GM21737 (cell line): ENCODE data around the gene NACA.
A peak's percentile ranks its signal among the peaks of the same experiment; 100 is the strongest.
"Not testable (repeated sequence)": the region's sequence is repeated elsewhere in the genome, so short reads cannot be mapped to it uniquely, and the experiment has no call there.

ENCODE experiments used
- ATAC-seq: cut with Tn5 transposase; IDR thresholded peaks from one replicate; pipeline ENCODE4 v1.9.1; 2021; ENCODE audit warnings: mild to moderate bottlenecking, moderate library complexity; ENCODE audit not compliant: unreplicated experiment

NACA gene

GRCh38 chr12:56725723-56726102 is 614 bp upstream of the NACA start:
- no peak for ATAC-seq

GRCh38 chr12:56724701-56724971 is 463 bp downstream of the NACA start:
- peak; percentile 2 for ATAC-seq

- no peak for ATAC-seq
Observed at GRCh38 chr12:56723889-56724700, 1.0 kb downstream of the NACA start.

- no peak for ATAC-seq
Observed at GRCh38 chr12:56723352-56723751, 1.7 kb downstream of the NACA start.

- no peak for ATAC-seq
Observed at GRCh38 chr12:56722832-56723231, 2.3 kb downstream of the NACA start.

GRCh38 chr12:56721721-56722120 is 3.4 kb downstream of the NACA start:
- no peak for ATAC-seq

GRCh38 chr12:56721216-56721615 is 3.9 kb downstream of the NACA start:
- no peak for ATAC-seq

GRCh38 chr12:56720731-56721151 is 4.4 kb downstream of the NACA start:
- no peak for ATAC-seq

- ATAC-seq = no peak
Observed at GRCh38 chr12:56719056-56719455, 6.0 kb downstream of the NACA start.

- ATAC-seq = no peak
Observed at GRCh38 chr12:56718636-56719035, 6.5 kb downstream of the NACA start.

GRCh38 chr12:56718149-56718548 is 7.0 kb downstream of the NACA start:
- no peak for ATAC-seq

GRCh38 chr12:56716933-56717880 is 7.9 kb downstream of the NACA start:
- no peak for ATAC-seq

- no peak for ATAC-seq
Observed at GRCh38 chr12:56716458-56716857, 8.6 kb downstream of the NACA start.

GRCh38 chr12:56715798-56716197 is 9.3 kb downstream of the NACA start:
- no peak for ATAC-seq

GRCh38 chr12:56714431-56714929 is 10.6 kb downstream of the NACA start:
- no peak for ATAC-seq

GRCh38 chr12:56713345-56713744 is 11.8 kb downstream of the NACA start:
- no peak for ATAC-seq

- ATAC-seq = no peak
Observed at GRCh38 chr12:56709759-56710376, 15.2 kb downstream of the NACA start.

GRCh38 chr12:56704522-56704921 is 20.6 kb downstream of the NACA start:
- ATAC-seq = not testable (repeated sequence)

- ATAC-seq = no peak
Observed at GRCh38 chr12:56699020-56699661, 26.0 kb downstream of the NACA start.

- no peak for ATAC-seq
Observed at GRCh38 chr12:56695327-56696101, 29.6 kb downstream of the NACA start.
